H1 (cell line): ENCODE measurements around the gene DTNB. TPM values are rescaled to one million over a fixed set of nuclear protein-coding genes. Genes with fewer than 3 reads are reported as not detected.

Experiments used
- CTCF ChIA-PET: fragments of 300-600 bp; sonication (Branson Sonifier 250); formaldehyde crosslinking; loops from one replicate; lab custom pipeline; 2021; ENCODE audit not compliant: partially characterized antibody; lab: Charles Lee
- POLR2A ChIA-PET: fragments of 300-600 bp; sonication (Branson Sonifier 250); formaldehyde crosslinking; loops from one replicate; lab custom pipeline; 2021; ENCODE audit warnings: inconsistent platforms; ENCODE audit not compliant: partially characterized antibody; lab: Charles Lee
- DNase-seq, 2 experiments: peaks; one replicate each; pipeline versions ENCODE4 v3.0.0 to v3.0.0-alpha.2; 2010 to 2022; ENCODE audit warnings: low spot score in 2 of 2, low read depth in 1 of 2, mixed read lengths in 1 of 2
- FAIRE-seq: peaks from 2 replicates; lab custom pipeline; 2011; peaks lifted over from hg19 to GRCh38; lab: Jason Lieb, UNC
- H2AFZ ChIP-seq: 2 replicates; pipeline ENCODE4 v1.8.1; 2012; ENCODE audit warnings: low read length, inconsistent platforms
- H2AK5ac ChIP-seq: 2 replicates; pipeline ENCODE4 v1.6.1; 2013; ENCODE audit warnings: low read depth, low read length
- H2BK120ac ChIP-seq: replicated peaks from 2 replicates; pipeline ENCODE3; 2013; ENCODE audit warnings: low read depth, low read length, inconsistent platforms
- H2BK12ac ChIP-seq: 2 replicates; pipeline ENCODE4 v1.6.1; 2013; ENCODE audit warnings: low read depth, low read length
- H2BK15ac ChIP-seq: 2 replicates; pipeline ENCODE4 v1.6.1; 2013; ENCODE audit warnings: low read length
- H2BK20ac ChIP-seq: 2 replicates; pipeline ENCODE4 v1.6.1; 2013; ENCODE audit warnings: low read length
- H2BK5ac ChIP-seq: 2 replicates; pipeline ENCODE4 v1.6.1; 2013; ENCODE audit warnings: low read depth, low read length
- H3K14ac ChIP-seq: 2 replicates; pipeline ENCODE4 v1.6.1; 2013; ENCODE audit warnings: inconsistent platforms; ENCODE audit not compliant: insufficient read length
- H3K18ac ChIP-seq: 2 replicates; pipeline ENCODE4 v1.6.1; 2013; ENCODE audit warnings: low read length; ENCODE audit errors: extremely low read depth
- H3K23ac ChIP-seq: 2 replicates; pipeline ENCODE4 v1.6.1; 2013; ENCODE audit warnings: inconsistent platforms; ENCODE audit not compliant: insufficient read length
- H3K23me2 ChIP-seq: 2 replicates; pipeline ENCODE4 v1.6.1; 2013; ENCODE audit warnings: low read depth, low read length
- H3K27ac ChIP-seq: 2 replicates; pipeline ENCODE4 v1.6.1; 2011; ENCODE audit warnings: low read depth, low read length, inconsistent platforms
- H3K27me3 ChIP-seq, 4 experiments: replicated peaks in 1 of 4; 1 replicate in 1 of 4; 2 replicates in 3 of 4; pipeline versions ENCODE4 v1.6.1 to v1.8.1; 2011 to 2013; ENCODE audit warnings: low read length in 3 of 4, mild to moderate bottlenecking in 3 of 4, inconsistent platforms in 2 of 4, mixed read lengths in 2 of 4, moderate library complexity in 1 of 4; ENCODE audit not compliant: control insufficient read depth in 3 of 4, insufficient read depth in 3 of 4; ENCODE audit errors: extremely low read depth in 1 of 4
- H3K36me3 ChIP-seq, 4 experiments: 2 replicates each; pipeline versions ENCODE4 v1.6.1 to v1.8.1; 2011 to 2013; ENCODE audit warnings: mild to moderate bottlenecking in 4 of 4, low read length in 3 of 4, moderate library complexity in 2 of 4, control low read depth in 1 of 4, inconsistent platforms in 1 of 4; ENCODE audit not compliant: insufficient read depth in 4 of 4, control insufficient read depth in 2 of 4
- H3K4ac ChIP-seq: replicated peaks from 2 replicates; pipeline ENCODE3; 2013; ENCODE audit warnings: low read length, low read depth, mixed read lengths, inconsistent platforms; ENCODE audit not compliant: insufficient read length
- H3K4me1 ChIP-seq, 4 experiments: replicated peaks in 1 of 4; 1 replicate in 1 of 4; 2 replicates in 3 of 4; pipeline versions ENCODE4 v1.6.1 to v1.8.1; 2011 to 2013; ENCODE audit warnings: low read length in 3 of 4, inconsistent platforms in 2 of 4, mixed read lengths in 1 of 4; ENCODE audit not compliant: insufficient read depth in 4 of 4, control insufficient read depth in 3 of 4
- H3K4me2 ChIP-seq, 2 experiments: 2 replicates each; pipeline versions ENCODE4 v1.6.1 to v1.8.1; 2011 to 2013; ENCODE audit warnings: low read depth in 2 of 2, low read length in 2 of 2, control low read depth in 1 of 2, inconsistent platforms in 1 of 2, mild to moderate bottlenecking in 1 of 2; ENCODE audit not compliant: insufficient read depth in 1 of 2
- H3K4me3 ChIP-seq, 4 experiments: fragments of 200-600, 300-600 bp in 1 of 4; sonication (generic), shearing (Covaris generic), sonication (Bioruptor Twin) in 1 of 4; 2 replicates each; pipeline versions ENCODE4 v1.5.1 to v1.8.1; 2011 to 2016; ENCODE audit warnings: low read length in 4 of 4, low read depth in 3 of 4, control low read depth in 2 of 4, inconsistent platforms in 2 of 4, mild to moderate bottlenecking in 2 of 4, mixed read lengths in 1 of 4, moderate library complexity in 1 of 4; ENCODE audit not compliant: insufficient read depth in 2 of 4; ENCODE audit errors: extremely low read depth in 1 of 4
- H3K56ac ChIP-seq: replicated peaks from 2 replicates; pipeline ENCODE3; 2013; ENCODE audit warnings: low read depth, mild to moderate bottlenecking, mixed read lengths, low read length, inconsistent platforms; ENCODE audit not compliant: insufficient read length
- H3K79me1 ChIP-seq: 2 replicates; pipeline ENCODE4 v1.6.1; 2013; ENCODE audit warnings: low read depth, low read length, control low read depth
- H3K79me2 ChIP-seq, 2 experiments: 2 replicates each; pipeline versions ENCODE4 v1.6.1 to v1.8.1; 2012 to 2013; ENCODE audit warnings: low read length in 2 of 2, mild to moderate bottlenecking in 2 of 2, inconsistent platforms in 1 of 2; ENCODE audit not compliant: insufficient read depth in 2 of 2, control insufficient read depth in 1 of 2
- H3K9ac ChIP-seq, 4 experiments: replicated peaks in 1 of 4; 1 replicate in 1 of 4; 2 replicates in 3 of 4; pipeline versions ENCODE4 v1.6.1 to v1.8.1; 2011 to 2013; ENCODE audit warnings: low read depth in 3 of 4, low read length in 3 of 4, control low read depth in 2 of 4, mild to moderate bottlenecking in 2 of 4, moderate library complexity in 2 of 4, inconsistent platforms in 1 of 4; ENCODE audit errors: extremely low read depth in 1 of 4
- H3K9me3 ChIP-seq, 2 experiments: 2 replicates each; pipeline versions ENCODE4 v1.6.1 to v1.8.1; 2012 to 2013; ENCODE audit warnings: mild to moderate bottlenecking in 2 of 2, moderate library complexity in 2 of 2, control low read depth in 1 of 2, inconsistent platforms in 1 of 2, low read depth in 1 of 2, low read length in 1 of 2, mixed read lengths in 1 of 2; ENCODE audit not compliant: insufficient read depth in 2 of 2
- H4K20me1 ChIP-seq, 2 experiments: replicated peaks in 1 of 2; 2 replicates each; pipeline versions ENCODE3 to v1.8.1; 2011 to 2013; ENCODE audit warnings: inconsistent platforms in 2 of 2, low read length in 2 of 2, mild to moderate bottlenecking in 1 of 2; ENCODE audit not compliant: insufficient read depth in 2 of 2, control insufficient read depth in 1 of 2
- H4K5ac ChIP-seq: 2 replicates; pipeline ENCODE4 v1.6.1; 2013; ENCODE audit warnings: low read length, low read depth, mixed read lengths, inconsistent platforms; ENCODE audit not compliant: insufficient read length
- H4K8ac ChIP-seq: 2 replicates; pipeline ENCODE4 v1.8.0; 2013; ENCODE audit warnings: mild to moderate bottlenecking, moderate library complexity, low read length, inconsistent platforms; ENCODE audit not compliant: insufficient read depth; ENCODE audit errors: extremely low read depth
- H4K91ac ChIP-seq: replicated peaks from 2 replicates; pipeline ENCODE3; 2013; ENCODE audit warnings: low read length, mixed read lengths, inconsistent platforms; ENCODE audit not compliant: insufficient read length
- BACH1 ChIP-seq: IDR thresholded peaks from 2 replicates; pipeline ENCODE4 v1.6.1; 2012; ENCODE audit warnings: low read length, improper control_type of control experiment
- CEBPB ChIP-seq: IDR thresholded peaks from 2 replicates; pipeline ENCODE4 v1.6.1; 2012; ENCODE audit warnings: low read depth, low read length
- PHF8 ChIP-seq: fragments of 200-600 bp; sonication (generic); conservative IDR thresholded peaks from 2 replicates; pipeline ENCODE4 v1.7.1; 2012; ENCODE audit warnings: low read depth, mild to moderate bottlenecking, inconsistent platforms, low read length, moderate library complexity
- POLR2A ChIP-seq, 2 experiments: IDR thresholded peaks; 1 replicate in 1 of 2; 2 replicates in 1 of 2; pipeline ENCODE4 v1.6.1; 2011; ENCODE audit warnings: low read depth in 2 of 2, low read length in 2 of 2, mild to moderate bottlenecking in 2 of 2; ENCODE audit errors: control extremely low read depth in 1 of 2
- RAD21 ChIP-seq, 2 experiments: IDR thresholded peaks in 1 of 2; conservative IDR thresholded peaks in 1 of 2; 2 replicates each; pipeline ENCODE4 v1.6.1; 2011; ENCODE audit warnings: low read depth in 2 of 2, low read length in 2 of 2, improper control_type of control experiment in 1 of 2, inconsistent platforms in 1 of 2, mild to moderate bottlenecking in 1 of 2, moderate library complexity in 1 of 2
- SP2 ChIP-seq: IDR thresholded peaks from 2 replicates; pipeline ENCODE4 v1.6.1; 2012; ENCODE audit warnings: mild to moderate bottlenecking, low read length, inconsistent platforms
- WGBS, 2 experiments: shearing (Covaris generic) in 1 of 2; methylation state at CpG; one replicate each; pipeline versions ENCODE4 v1.1.6 to v1.1.7; 2013 to 2015; ENCODE audit warnings: low lambda C conversion rate in 2 of 2, mixed read lengths in 2 of 2, inconsistent platforms in 1 of 2, low coverage in 1 of 2, missing lambda C conversion rate in 1 of 2; ENCODE audit not compliant: insufficient replicate concordance in 2 of 2, insufficient coverage in 1 of 2, insufficient read length in 1 of 2; ENCODE audit errors: extremely low coverage in 1 of 2, missing lambda C conversion rate in 1 of 2; 5-methylcytosine and 5-hydroxymethylcytosine counted together
- polyA plus RNA-seq, 7 experiments: library from polyadenylated mRNA; depleted of rRNA in 3 of 7; stranded (reverse) in 5 of 7; unstranded in 2 of 7; fragments of >200 nt in 5 of 7; fragments of 200-250 nt in 2 of 7; gene quantifications; 1 replicate in 5 of 7; 2 replicates in 1 of 7; 4 replicates in 1 of 7; pipeline versions ENCODE4 v1.2.1 to v1.2.3, GENCODE V29; 2011 to 2013; ENCODE audit warnings: missing spikeins in 2 of 7, mixed read lengths in 2 of 7
- total RNA-seq: library from RNA; stranded (reverse); fragmentation: NEBNext Ultra II Directional; extraction: Animal tissue kit (Norgen Biotek cat#: 25700); gene quantifications from 2 replicates; pipeline ENCODE4 v1.2.1, GENCODE V29; 2021
- TF ChIP-seq, protein P1 (sequence below): IDR thresholded peaks from 2 replicates; pipeline ENCODE4 v1.6.1; 2011; ENCODE audit warnings: low read length, improper control_type of control experiment

Gene DTNB
- total and polyA plus RNA-seq, 2 of the 8 experiments (the other 6 are each of a cell fraction or from before 2014, with no cell fraction given) = 39.6 to 49.5 TPM

DNA sequence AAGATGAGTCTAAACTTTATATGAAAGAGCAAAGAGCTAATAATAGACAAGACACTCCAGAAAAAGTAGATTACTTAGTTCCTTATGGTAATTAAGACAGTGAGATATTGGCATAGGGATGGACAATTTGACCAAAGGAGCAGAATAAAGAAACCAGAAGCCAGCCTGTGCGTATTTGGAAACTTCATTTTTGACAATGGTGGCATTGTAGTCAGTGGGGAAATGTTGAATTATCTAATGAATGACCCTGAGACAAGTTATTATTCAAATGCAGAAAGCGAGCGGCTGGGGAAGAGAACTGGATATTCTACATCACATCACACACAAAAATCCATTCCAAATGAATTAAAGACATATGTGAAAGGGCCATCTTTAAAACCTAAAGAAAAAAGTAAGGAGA lies 144.3 kb downstream of the DTNB start:
- Histone ChIP-seq H4K20me1 (no peaks in the 10 kb centered on the region), H2BK12ac (no peak overlapping the region), H3K27ac (no peak overlapping the region), H3K9ac (no peak overlapping the region), H4K8ac (no peak overlapping the region), H3K79me1 (no peaks in the 10 kb centered on the region), H2BK15ac (no peak overlapping the region), H2BK5ac (no peak overlapping the region), H3K4me3 (no peak overlapping the region), H3K23me2 (no peaks in the 10 kb centered on the region), H2BK20ac (no peak overlapping the region), H2BK120ac (no peak overlapping the region), H3K14ac (no peak overlapping the region), H3K56ac (no peak overlapping the region), H4K91ac (no peak overlapping the region), H2AFZ (no peak overlapping the region), H3K4me2 (no peak overlapping the region), H3K18ac (no peak overlapping the region), H3K4me1 (no peaks in the 10 kb centered on the region), H3K4ac (no peak overlapping the region), H2AK5ac (no peak overlapping the region), H3K36me3 (peaks cover 0 to 5% (median 2%) of the 10 kb centered on the region in 4 experiments; a peak in 2 of 8 replicates), H3K9me3 (no peaks in the 10 kb centered on the region), H3K23ac (no peak overlapping the region), H3K79me2 (no peaks in the 10 kb centered on the region), H3K27me3 (no peaks in the 10 kb centered on the region), H4K5ac (no peak overlapping the region)
- POLR2A ChIA-PET = no interaction called here
- WGBS, 2 experiments = 88% methylated on average over 3 of the region's 3 CpGs; no CpG with 5 or more reads in 1 of the 2 experiments
- no peak for FAIRE-seq
- DNase-seq = no peak
- CTCF ChIA-PET = no interaction called here
- TF ChIP-seq RAD21 (IDR thresholded peaks at IDR 0.05 in 1 of 2, conservative IDR thresholded peaks at IDR 0.05 in 1 of 2; ENCODE audit: low read depth in 2 of 2, low read length in 2 of 2) (no peak), PHF8 (no peak), CEBPB (no peak), POLR2A (IDR thresholded peaks at IDR 0.05; ENCODE audit: control extremely low read depth in 1 of 2, low read depth in 2 of 2, low read length in 2 of 2) (no peak), BACH1 (no peak), SP2 (no peak)
- TF ChIP-seq, protein P1, sequence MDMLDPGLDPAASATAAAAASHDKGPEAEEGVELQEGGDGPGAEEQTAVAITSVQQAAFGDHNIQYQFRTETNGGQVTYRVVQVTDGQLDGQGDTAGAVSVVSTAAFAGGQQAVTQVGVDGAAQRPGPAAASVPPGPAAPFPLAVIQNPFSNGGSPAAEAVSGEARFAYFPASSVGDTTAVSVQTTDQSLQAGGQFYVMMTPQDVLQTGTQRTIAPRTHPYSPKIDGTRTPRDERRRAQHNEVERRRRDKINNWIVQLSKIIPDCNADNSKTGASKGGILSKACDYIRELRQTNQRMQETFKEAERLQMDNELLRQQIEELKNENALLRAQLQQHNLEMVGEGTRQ = no peak
